Measurements from ENCODE around the gene SPO11.

- TF ChIP-seq CTCF (IDR thresholded peaks at IDR 0.05) (no peak), POLR2A (IDR thresholded peaks at IDR 0.05) (no peak), POLR2AphosphoS5 (IDR thresholded peaks at IDR 0.05) (no peak), EP300 (IDR thresholded peaks at IDR 0.05) (no peak)
Observed at GRCh38 chr20:57282670-57283361, 46.8 kb upstream of the SPO11 start.
